Measurements from ENCODE around the gene L3MBTL4. TPM values are rescaled to one million over a fixed set of nuclear protein-coding genes. Genes with fewer than 3 reads are reported as not detected.

L3MBTL4 gene
- total RNA-seq, 6 experiments from 2014 or later = 8.2 to 16.0 (median 11.3) TPM

DNA sequence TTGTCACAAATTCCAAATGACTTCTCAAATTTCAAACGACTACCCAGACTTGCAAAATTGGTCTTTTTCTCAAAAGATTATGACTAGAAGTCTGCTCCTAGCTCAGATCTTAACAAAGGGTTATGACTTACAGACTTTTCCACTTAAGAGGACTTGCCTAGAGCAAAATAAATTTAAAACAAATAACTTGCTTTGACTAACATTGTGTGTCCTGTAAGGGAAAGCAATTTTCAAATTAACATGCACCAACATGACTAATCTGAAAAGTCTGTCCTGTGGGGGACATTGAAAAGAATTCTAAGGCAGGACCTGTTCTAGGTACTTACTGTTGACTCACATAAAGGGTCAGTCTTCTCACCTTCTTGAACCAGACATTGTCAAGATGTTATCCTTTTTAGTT is 465.9 kb downstream of the L3MBTL4 start:
- no peaks in the 10 kb centered on the region for H3K4me1 ChIP-seq
- no peak for TF ChIP-seq POLR2A (IDR thresholded peaks at IDR 0.05)
- TF ChIP-seq, protein P1, sequence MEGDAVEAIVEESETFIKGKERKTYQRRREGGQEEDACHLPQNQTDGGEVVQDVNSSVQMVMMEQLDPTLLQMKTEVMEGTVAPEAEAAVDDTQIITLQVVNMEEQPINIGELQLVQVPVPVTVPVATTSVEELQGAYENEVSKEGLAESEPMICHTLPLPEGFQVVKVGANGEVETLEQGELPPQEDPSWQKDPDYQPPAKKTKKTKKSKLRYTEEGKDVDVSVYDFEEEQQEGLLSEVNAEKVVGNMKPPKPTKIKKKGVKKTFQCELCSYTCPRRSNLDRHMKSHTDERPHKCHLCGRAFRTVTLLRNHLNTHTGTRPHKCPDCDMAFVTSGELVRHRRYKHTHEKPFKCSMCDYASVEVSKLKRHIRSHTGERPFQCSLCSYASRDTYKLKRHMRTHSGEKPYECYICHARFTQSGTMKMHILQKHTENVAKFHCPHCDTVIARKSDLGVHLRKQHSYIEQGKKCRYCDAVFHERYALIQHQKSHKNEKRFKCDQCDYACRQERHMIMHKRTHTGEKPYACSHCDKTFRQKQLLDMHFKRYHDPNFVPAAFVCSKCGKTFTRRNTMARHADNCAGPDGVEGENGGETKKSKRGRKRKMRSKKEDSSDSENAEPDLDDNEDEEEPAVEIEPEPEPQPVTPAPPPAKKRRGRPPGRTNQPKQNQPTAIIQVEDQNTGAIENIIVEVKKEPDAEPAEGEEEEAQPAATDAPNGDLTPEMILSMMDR (IDR thresholded peaks at IDR 0.05) = no peak
- H3K27me3 ChIP-seq = no peaks in the 10 kb centered on the region
- DNase-seq (no peak), ATAC-seq (no peak)
- whole genome bisulfite sequencing (ENCODE audit: insufficient coverage, low coverage, low lambda C conversion rate, missing lambda C conversion rate) = 0% methylated on average over 1 of the region's 1 CpG
- H3K27ac ChIP-seq = no peak overlapping the region
- no peak overlapping the region for H3K4me3 ChIP-seq
- intact Hi-C loops (cut with DNase I) = no loop called here
- H3K9me3 ChIP-seq = no peaks in the 10 kb centered on the region
- H3K36me3 ChIP-seq = no peaks in the 10 kb centered on the region

DNA sequence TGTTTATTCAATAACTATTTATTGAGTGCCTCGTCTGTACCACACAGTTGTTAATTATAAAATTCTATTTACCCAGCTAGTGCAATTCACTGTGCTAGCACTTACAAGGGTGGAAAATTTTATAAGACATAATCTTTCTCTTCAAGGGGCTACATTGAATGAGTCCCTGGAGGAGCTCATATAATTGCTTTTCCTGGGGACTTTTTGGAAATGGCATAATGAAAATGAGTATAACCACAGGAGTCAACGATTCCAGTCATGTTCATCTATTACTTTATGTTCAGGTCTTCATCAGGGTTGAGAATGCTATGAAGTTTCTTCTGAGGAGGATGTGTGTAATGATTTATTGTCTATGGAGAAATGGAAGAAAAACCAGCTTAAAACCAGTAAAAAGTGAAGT is 466.5 kb downstream of the L3MBTL4 start:
- no peaks in the 10 kb centered on the region for H3K27me3 ChIP-seq
- WGBS (ENCODE audit: insufficient coverage, low coverage, low lambda C conversion rate, missing lambda C conversion rate) = 38% methylated on average over 2 of the region's 2 CpGs
- no peak overlapping the region for H3K27ac ChIP-seq
- H3K9me3 ChIP-seq = no peaks in the 10 kb centered on the region
- no peaks in the 10 kb centered on the region for H3K4me1 ChIP-seq
- intact Hi-C loops (cut with DNase I) = no loop called here
- H3K4me3 ChIP-seq = no peak overlapping the region
- TF ChIP-seq, protein P1 (IDR thresholded peaks at IDR 0.05) = no peak
- TF ChIP-seq POLR2A (IDR thresholded peaks at IDR 0.05) = no peak
- DNase-seq = no peak
- no peak for ATAC-seq
- no peaks in the 10 kb centered on the region for H3K36me3 ChIP-seq

DNA sequence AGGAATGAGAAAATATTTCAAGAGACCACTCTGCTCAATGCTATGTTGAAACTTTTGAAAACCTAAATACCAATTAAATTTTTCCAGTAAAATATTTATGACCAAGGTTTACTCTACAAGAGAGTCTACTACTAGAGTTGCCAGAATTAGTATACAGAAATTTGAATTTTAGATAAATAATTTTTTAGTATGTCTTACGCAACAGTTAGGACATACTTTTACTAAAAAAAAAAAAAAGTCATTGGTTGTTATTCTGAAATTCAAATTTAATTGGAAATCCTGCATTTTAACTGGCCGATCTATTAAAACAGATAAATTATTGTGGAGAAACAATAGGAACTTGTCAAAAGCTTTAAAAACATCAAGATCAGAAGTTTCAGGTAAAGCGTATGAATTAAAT is 470.3 kb downstream of the L3MBTL4 start:
- TF ChIP-seq, protein P1 (IDR thresholded peaks at IDR 0.05) = no peak
- Histone ChIP-seq H3K4me3 (no peak overlapping the region), H3K9me3 (no peaks in the 10 kb centered on the region), H3K4me1 (no peaks in the 10 kb centered on the region), H3K36me3 (no peaks in the 10 kb centered on the region), H3K27me3 (no peaks in the 10 kb centered on the region), H3K27ac (no peak overlapping the region)
- no peak for ATAC-seq
- no peak for DNase-seq
- intact Hi-C loops (cut with DNase I) = no loop called here
- 88% methylated on average over 3 of the region's 3 CpGs for WGBS (ENCODE audit: insufficient coverage, low coverage, low lambda C conversion rate, missing lambda C conversion rate)

DNA sequence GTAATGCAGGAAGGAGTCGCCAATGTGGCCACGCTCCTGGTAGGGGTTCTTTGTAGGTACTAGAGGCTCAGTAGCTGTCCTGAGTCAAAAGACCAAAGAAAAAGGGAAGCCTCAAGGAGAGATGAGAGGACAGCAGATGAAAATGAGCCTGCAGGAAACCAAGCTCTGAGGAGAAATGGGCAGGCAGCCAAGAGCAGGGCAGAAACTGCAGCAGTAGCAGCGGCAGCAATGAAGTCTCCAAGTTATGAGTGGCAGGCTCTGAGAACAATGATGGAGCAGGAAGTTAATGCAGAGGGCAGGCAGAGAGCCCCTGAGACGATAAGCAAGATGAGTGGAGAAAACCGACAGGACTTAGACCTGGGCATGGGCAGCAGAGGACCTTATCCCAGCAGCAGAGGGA is 471.2 kb downstream of the L3MBTL4 start:
- Histone ChIP-seq H3K9me3 (no peaks in the 10 kb centered on the region), H3K4me3 (no peak overlapping the region), H3K27ac (no peak overlapping the region), H3K27me3 (no peaks in the 10 kb centered on the region), H3K4me1 (no peaks in the 10 kb centered on the region), H3K36me3 (no peaks in the 10 kb centered on the region)
- ATAC-seq (no peak), DNase-seq (no peak)
- intact Hi-C loops (cut with DNase I) = no loop called here
- WGBS (ENCODE audit: insufficient coverage, low coverage, low lambda C conversion rate, missing lambda C conversion rate) = 48% methylated on average over 5 of the region's 5 CpGs
- TF ChIP-seq, protein P1 (IDR thresholded peaks at IDR 0.05) = no peak
- TF ChIP-seq POLR2A (IDR thresholded peaks at IDR 0.05) = no peak

DNA sequence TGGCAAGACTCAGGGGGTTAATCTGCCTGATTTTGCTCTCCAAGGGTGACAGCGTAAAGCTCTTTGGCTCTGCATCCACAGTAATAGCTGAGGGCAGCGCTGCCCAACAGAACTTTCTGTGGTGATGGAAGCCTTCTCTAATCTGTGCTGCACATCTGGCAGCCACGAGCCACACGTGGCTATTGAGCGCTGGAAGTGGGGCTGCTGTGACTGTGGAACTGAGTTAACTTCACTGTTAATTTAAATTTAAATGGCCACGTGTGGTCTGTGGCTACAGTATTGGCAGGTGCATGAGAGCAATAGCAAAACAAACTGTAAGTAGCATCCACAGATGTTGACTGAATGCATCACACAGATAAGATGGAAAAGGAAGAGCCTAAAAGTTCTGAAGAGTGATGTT is 472.1 kb downstream of the L3MBTL4 start:
- WGBS (ENCODE audit: insufficient coverage, low coverage, low lambda C conversion rate, missing lambda C conversion rate) = 70% methylated on average over 6 of the region's 6 CpGs
- H3K27ac ChIP-seq = no peak overlapping the region
- no peaks in the 10 kb centered on the region for H3K36me3 ChIP-seq
- H3K4me3 ChIP-seq = no peak overlapping the region
- intact Hi-C loops (cut with DNase I) = no loop called here
- DNase-seq = no peak
- H3K9me3 ChIP-seq = no peaks in the 10 kb centered on the region
- no peak for ATAC-seq
- no peak for TF ChIP-seq POLR2A (IDR thresholded peaks at IDR 0.05)
- TF ChIP-seq, protein P1 (IDR thresholded peaks at IDR 0.05) = no peak
- no peaks in the 10 kb centered on the region for H3K27me3 ChIP-seq
- H3K4me1 ChIP-seq = no peaks in the 10 kb centered on the region
